Measurements from ENCODE around the gene PCOLCE2.

DNA sequence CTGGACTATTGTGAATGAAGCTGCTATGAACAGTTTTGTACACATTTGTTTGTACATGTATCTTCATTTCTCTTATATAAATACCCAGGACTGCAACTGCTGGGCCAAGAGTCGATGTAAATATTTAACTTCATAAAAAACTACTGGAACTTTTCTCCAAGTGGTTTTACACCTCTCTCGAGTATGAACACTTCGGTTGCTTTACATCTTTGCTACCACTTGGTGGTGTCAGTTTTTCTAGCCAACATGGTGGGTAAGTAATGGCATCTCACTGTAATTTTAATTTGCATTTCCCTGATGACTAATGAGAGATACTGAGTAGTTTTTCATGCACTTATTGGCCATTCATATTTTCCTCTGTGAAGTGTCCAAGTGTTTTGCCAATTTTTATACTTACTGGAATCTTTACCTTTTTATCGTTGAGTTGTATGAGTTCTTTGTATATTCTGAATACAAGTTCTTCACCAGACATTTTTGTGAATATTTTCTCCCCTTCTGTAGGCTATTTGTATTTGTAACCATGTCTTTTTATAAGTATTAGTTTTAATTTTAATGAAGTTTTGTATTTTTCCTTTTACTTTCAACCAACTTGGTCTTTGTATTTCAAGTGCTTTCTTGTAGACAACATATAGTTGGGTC lies 44.4 kb downstream of the PCOLCE2 start:
- TF ChIP-seq YY1 (IDR thresholded peaks at IDR 0.05) (peak; percentile 13), RAD21 (IDR thresholded peaks at IDR 0.05) (peak; percentile 64 to 71), HNF4G (IDR thresholded peaks at IDR 0.05) (no peak)
- TF ChIP-seq, protein P1, sequence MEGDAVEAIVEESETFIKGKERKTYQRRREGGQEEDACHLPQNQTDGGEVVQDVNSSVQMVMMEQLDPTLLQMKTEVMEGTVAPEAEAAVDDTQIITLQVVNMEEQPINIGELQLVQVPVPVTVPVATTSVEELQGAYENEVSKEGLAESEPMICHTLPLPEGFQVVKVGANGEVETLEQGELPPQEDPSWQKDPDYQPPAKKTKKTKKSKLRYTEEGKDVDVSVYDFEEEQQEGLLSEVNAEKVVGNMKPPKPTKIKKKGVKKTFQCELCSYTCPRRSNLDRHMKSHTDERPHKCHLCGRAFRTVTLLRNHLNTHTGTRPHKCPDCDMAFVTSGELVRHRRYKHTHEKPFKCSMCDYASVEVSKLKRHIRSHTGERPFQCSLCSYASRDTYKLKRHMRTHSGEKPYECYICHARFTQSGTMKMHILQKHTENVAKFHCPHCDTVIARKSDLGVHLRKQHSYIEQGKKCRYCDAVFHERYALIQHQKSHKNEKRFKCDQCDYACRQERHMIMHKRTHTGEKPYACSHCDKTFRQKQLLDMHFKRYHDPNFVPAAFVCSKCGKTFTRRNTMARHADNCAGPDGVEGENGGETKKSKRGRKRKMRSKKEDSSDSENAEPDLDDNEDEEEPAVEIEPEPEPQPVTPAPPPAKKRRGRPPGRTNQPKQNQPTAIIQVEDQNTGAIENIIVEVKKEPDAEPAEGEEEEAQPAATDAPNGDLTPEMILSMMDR (IDR thresholded peaks at IDR 0.05; ENCODE audit: low read depth, low read length, missing input control) = peak; percentile 32
- TF ChIP-seq, protein P2, sequence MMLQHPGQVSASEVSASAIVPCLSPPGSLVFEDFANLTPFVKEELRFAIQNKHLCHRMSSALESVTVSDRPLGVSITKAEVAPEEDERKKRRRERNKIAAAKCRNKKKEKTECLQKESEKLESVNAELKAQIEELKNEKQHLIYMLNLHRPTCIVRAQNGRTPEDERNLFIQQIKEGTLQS (IDR thresholded peaks at IDR 0.05) = no peak
- TF ChIP-seq, protein P3, sequence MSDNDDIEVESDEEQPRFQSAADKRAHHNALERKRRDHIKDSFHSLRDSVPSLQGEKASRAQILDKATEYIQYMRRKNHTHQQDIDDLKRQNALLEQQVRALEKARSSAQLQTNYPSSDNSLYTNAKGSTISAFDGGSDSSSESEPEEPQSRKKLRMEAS (IDR thresholded peaks at IDR 0.05) = no peak
